ENCODE measurements around the gene METTL24.

METTL24 gene

GRCh38 chr6:110250058-110250457, 108.1 kb downstream of the METTL24 start:
- no peak for ATAC-seq
- TF ChIP-seq ZC3H10 (CRISPR knock-in tag; IDR thresholded peaks at IDR 0.05) (no peak), ZFP30 (CRISPR knock-in tag; IDR thresholded peaks at IDR 0.05) (no peak), BACH2 (CRISPR knock-in tag; IDR thresholded peaks at IDR 0.05; ENCODE audit: borderline replicate concordance) (no peak), ZNF70 (CRISPR knock-in tag; IDR thresholded peaks at IDR 0.05) (no peak), PATZ1 (CRISPR knock-in tag; IDR thresholded peaks at IDR 0.05; ENCODE audit: borderline replicate concordance) (no peak), POU6F1 (CRISPR knock-in tag; IDR thresholded peaks at IDR 0.05; ENCODE audit: borderline replicate concordance, low read depth) (no peak), CREB5 (CRISPR knock-in tag; IDR thresholded peaks at IDR 0.05; ENCODE audit: low read depth) (no peak), TOX (CRISPR knock-in tag; IDR thresholded peaks at IDR 0.05; ENCODE audit: borderline replicate concordance) (no peak), ZNF565 (CRISPR knock-in tag; conservative IDR thresholded peaks at IDR 0.05; ENCODE audit: low read depth) (no peak), ISL1 (CRISPR knock-in tag; IDR thresholded peaks at IDR 0.05) (no peak), CSRNP3 (CRISPR knock-in tag; IDR thresholded peaks at IDR 0.05) (no peak), ESRRG (CRISPR knock-in tag; IDR thresholded peaks at IDR 0.05) (no peak), TCF4 (CRISPR knock-in tag; IDR thresholded peaks at IDR 0.05; ENCODE audit: borderline replicate concordance) (no peak), GLIS3 (CRISPR knock-in tag; IDR thresholded peaks at IDR 0.05) (no peak), CSDC2 (CRISPR knock-in tag; IDR thresholded peaks at IDR 0.05) (no peak), OSR1 (CRISPR knock-in tag; IDR thresholded peaks at IDR 0.05) (no peak)

- ATAC-seq = no peak
- TF ChIP-seq ARNTL (CRISPR knock-in tag; IDR thresholded peaks at IDR 0.05; ENCODE audit: borderline replicate concordance, low read depth) (no peak), PPARA (CRISPR knock-in tag; IDR thresholded peaks at IDR 0.05; ENCODE audit: borderline replicate concordance) (no peak), TSHZ2 (CRISPR knock-in tag; IDR thresholded peaks at IDR 0.05) (no peak), ZNF565 (CRISPR knock-in tag; conservative IDR thresholded peaks at IDR 0.05; ENCODE audit: low read depth) (no peak), CSDC2 (CRISPR knock-in tag; IDR thresholded peaks at IDR 0.05) (no peak), ISL1 (CRISPR knock-in tag; IDR thresholded peaks at IDR 0.05) (no peak), TOX (CRISPR knock-in tag; IDR thresholded peaks at IDR 0.05; ENCODE audit: borderline replicate concordance) (no peak), CSRNP3 (CRISPR knock-in tag; IDR thresholded peaks at IDR 0.05) (no peak), ZNF8 (CRISPR knock-in tag; IDR thresholded peaks at IDR 0.05) (no peak), GLIS3 (CRISPR knock-in tag; IDR thresholded peaks at IDR 0.05) (no peak), ZC3H10 (CRISPR knock-in tag; IDR thresholded peaks at IDR 0.05) (no peak), BACH2 (CRISPR knock-in tag; IDR thresholded peaks at IDR 0.05; ENCODE audit: borderline replicate concordance) (no peak)
These were observed 111.1 kb downstream of the METTL24 start for GRCh38 chr6:110246900-110247546.

Data from SK-N-SH treated with all-trans-retinoic acid at 6 μM for 48 hours (cell line).